GM12878 (cell line): ENCODE measurements around the gene AP1M2. TPM values are rescaled to one million over a fixed set of nuclear protein-coding genes. Genes with fewer than 3 reads are reported as not detected.

ENCODE experiments used
- ASH2L ChIP-seq: fragments of 300-600, 200-600 bp; sonication (generic); IDR thresholded peaks from 2 replicates; pipeline ENCODE4 v1.6.1; 2017; ENCODE audit warnings: low read depth, mild to moderate bottlenecking, borderline replicate concordance
- CBX3 ChIP-seq: fragments of 200-600 bp; sonication (generic); IDR thresholded peaks from 2 replicates; pipeline ENCODE4 v1.6.1; 2016; ENCODE audit warnings: low read depth, borderline replicate concordance
- CHD2 ChIP-seq: IDR thresholded peaks from 2 replicates; pipeline ENCODE4 v1.6.1; 2011; ENCODE audit warnings: low read depth, low read length, improper control_type of control experiment, borderline replicate concordance
- FOXK2 ChIP-seq: fragments of 450-650 bp; IDR thresholded peaks from 2 replicates; pipeline ENCODE4 v1.6.1; 2017; ENCODE audit warnings: mild to moderate bottlenecking, moderate library complexity
- KAT2A ChIP-seq: conservative IDR thresholded peaks from 2 replicates; pipeline ENCODE4 v1.6.1; 2011; ENCODE audit warnings: low read depth, low read length; ENCODE audit not compliant: control insufficient read depth
- MEF2B ChIP-seq: fragments of 450-650 bp; IDR thresholded peaks from 2 replicates; pipeline ENCODE4 v1.6.1; 2018; ENCODE audit warnings: mild to moderate bottlenecking, moderate library complexity; ENCODE audit not compliant: partially characterized antibody, poor library complexity, severe bottlenecking
- POLR2AphosphoS2 ChIP-seq: IDR thresholded peaks from 2 replicates; pipeline ENCODE4 v1.6.1; 2011; ENCODE audit warnings: low read depth, mild to moderate bottlenecking, low read length, improper control_type of control experiment, moderate library complexity
- RUNX3 ChIP-seq: IDR thresholded peaks from 2 replicates; pipeline ENCODE4 v1.6.1; 2012; ENCODE audit warnings: low read length, inconsistent platforms
- SMAD5 ChIP-seq: IDR thresholded peaks from 2 replicates; pipeline ENCODE4 v1.6.1; 2016; ENCODE audit warnings: antibody characterized with exemption, low read depth
- SMC3 ChIP-seq: IDR thresholded peaks from 2 replicates; pipeline ENCODE4 v1.6.1; 2011; ENCODE audit warnings: low read length, improper control_type of control experiment, borderline replicate concordance
- SREBF2 ChIP-seq: IDR thresholded peaks from 2 replicates; pipeline ENCODE4 v1.6.1; 2012; ENCODE audit warnings: mild to moderate bottlenecking, low read length
- STAT1 ChIP-seq: fragments of 450-650 bp; conservative IDR thresholded peaks from 2 replicates; pipeline ENCODE4 v1.6.1; 2014; ENCODE audit warnings: antibody characterized with exemption, mild to moderate bottlenecking
- SUZ12 ChIP-seq: fragments of 200-600 bp; sonication (generic); IDR thresholded peaks from one replicate; pipeline ENCODE4 v1.6.1; 2018; ENCODE audit warnings: antibody characterized with exemption, mild to moderate bottlenecking; ENCODE audit not compliant: unreplicated experiment
- TBL1XR1 ChIP-seq: IDR thresholded peaks from 2 replicates; pipeline ENCODE4 v1.6.1; 2012; ENCODE audit warnings: low read depth, low read length, improper control_type of control experiment
- TCF3 ChIP-seq: IDR thresholded peaks from 2 replicates; pipeline ENCODE4 v1.6.1; 2012; ENCODE audit warnings: low read depth, mild to moderate bottlenecking, low read length, borderline replicate concordance; ENCODE audit not compliant: insufficient read depth
- WRNIP1 ChIP-seq: IDR thresholded peaks from 2 replicates; pipeline ENCODE4 v1.6.1; 2011; ENCODE audit warnings: low read depth, low read length, improper control_type of control experiment, borderline replicate concordance
- YY1 ChIP-seq: IDR thresholded peaks from 2 replicates; pipeline ENCODE4 v1.6.1; 2011; ENCODE audit warnings: low read depth, mild to moderate bottlenecking, low read length
- ZNF24 ChIP-seq: fragments of 450-650 bp; IDR thresholded peaks from 2 replicates; pipeline ENCODE4 v1.6.1; 2017; ENCODE audit warnings: antibody characterized with exemption, mild to moderate bottlenecking
- ZNF384 ChIP-seq: IDR thresholded peaks from 2 replicates; pipeline ENCODE4 v1.6.1; 2012; ENCODE audit warnings: low read depth, mild to moderate bottlenecking, low read length, improper control_type of control experiment, borderline replicate concordance
- polyA plus RNA-seq, 11 experiments: library from polyadenylated mRNA; depleted of rRNA in 4 of 11; unstranded in 6 of 11; stranded (reverse) in 5 of 11; fragments of >200 nt; fragmentation: Nextera tagmentation in 4 of 11; fragmentation: Illumina TruSeq in 1 of 11; extraction: Ambion mirVana in 4 of 11; extraction: Trizol in 1 of 11; gene quantifications; 1 replicate in 1 of 11; 2 replicates in 10 of 11; pipeline versions ENCODE4 v1.2.1 to v1.2.3, GENCODE V29; 2011 to 2016; ENCODE audit warnings: inconsistent platforms in 2 of 11, missing spikeins in 2 of 11, low read depth in 1 of 11
- total RNA-seq, 4 experiments: library from RNA; depleted of rRNA in 3 of 4; stranded (reverse); fragments of >200 nt in 3 of 4; fragmentation: Illumina TruSeq in 1 of 4; extraction: Trizol in 1 of 4; gene quantifications; 2 replicates each; pipeline versions ENCODE4 v1.2.1 to v1.2.3, GENCODE V29; 2013 to 2021
- TF ChIP-seq, protein P1 (sequence below): IDR thresholded peaks from 2 replicates; pipeline ENCODE4 v1.6.1; 2011; ENCODE audit warnings: borderline replicate concordance, low read depth, mild to moderate bottlenecking, moderate library complexity, mixed read lengths, low read length; ENCODE audit not compliant: insufficient read depth; ENCODE audit errors: extremely low read length
- TF ChIP-seq, protein P2 (sequence below): fragments of 450-650 bp; formaldehyde crosslinking; IDR thresholded peaks from 2 replicates; pipeline ENCODE4 v1.4.0; 2020; ENCODE audit warnings: mild to moderate bottlenecking, moderate library complexity
- TF ChIP-seq, protein P3 (sequence below): fragments of 450-650 bp; IDR thresholded peaks from 2 replicates; pipeline ENCODE4 v1.6.1; 2017; ENCODE audit warnings: mild to moderate bottlenecking, moderate library complexity
- TF ChIP-seq, protein P4 (sequence below): IDR thresholded peaks from 2 replicates; pipeline ENCODE4 v1.6.1; 2012; ENCODE audit warnings: low read depth, low read length, improper control_type of control experiment

AP1M2 gene
- total and polyA plus RNA-seq, 10 of the 15 experiments (the other 5 are each of a cell fraction or from before 2014, with no cell fraction given): 0.72 TPM; not detected in 9

DNA sequence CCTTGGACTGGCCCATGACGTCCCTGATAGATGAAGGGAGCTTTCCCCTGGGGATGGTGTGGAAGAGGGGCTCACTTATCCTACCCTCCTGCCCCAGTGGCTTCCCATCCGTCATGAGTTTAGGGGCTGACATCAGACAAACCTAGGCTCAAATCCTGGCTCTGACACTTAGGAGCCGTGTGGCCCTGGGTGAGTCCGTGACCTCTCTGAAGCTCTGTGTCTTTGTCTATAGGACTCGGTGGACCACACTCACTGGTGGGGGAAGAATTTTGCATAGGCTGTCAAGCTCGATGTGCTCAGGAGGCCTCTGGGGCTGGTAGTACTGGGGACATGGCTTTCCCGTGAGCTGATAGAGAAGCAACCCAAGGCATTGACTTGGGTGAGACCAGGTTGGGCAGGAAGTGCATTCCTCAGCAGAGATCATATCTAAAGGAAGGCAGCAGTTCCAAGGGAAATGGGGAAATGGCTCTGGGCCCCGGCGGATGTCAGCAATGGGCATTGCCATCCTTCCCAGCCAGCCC is 17.4 kb upstream of the AP1M2 start (continued):
- TF ChIP-seq POLR2AphosphoS2: no peak
- no peak for TF ChIP-seq CHD2
- TF ChIP-seq, protein P1, sequence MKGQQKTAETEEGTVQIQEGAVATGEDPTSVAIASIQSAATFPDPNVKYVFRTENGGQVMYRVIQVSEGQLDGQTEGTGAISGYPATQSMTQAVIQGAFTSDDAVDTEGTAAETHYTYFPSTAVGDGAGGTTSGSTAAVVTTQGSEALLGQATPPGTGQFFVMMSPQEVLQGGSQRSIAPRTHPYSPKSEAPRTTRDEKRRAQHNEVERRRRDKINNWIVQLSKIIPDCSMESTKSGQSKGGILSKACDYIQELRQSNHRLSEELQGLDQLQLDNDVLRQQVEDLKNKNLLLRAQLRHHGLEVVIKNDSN: no peak
- TF ChIP-seq, protein P2, sequence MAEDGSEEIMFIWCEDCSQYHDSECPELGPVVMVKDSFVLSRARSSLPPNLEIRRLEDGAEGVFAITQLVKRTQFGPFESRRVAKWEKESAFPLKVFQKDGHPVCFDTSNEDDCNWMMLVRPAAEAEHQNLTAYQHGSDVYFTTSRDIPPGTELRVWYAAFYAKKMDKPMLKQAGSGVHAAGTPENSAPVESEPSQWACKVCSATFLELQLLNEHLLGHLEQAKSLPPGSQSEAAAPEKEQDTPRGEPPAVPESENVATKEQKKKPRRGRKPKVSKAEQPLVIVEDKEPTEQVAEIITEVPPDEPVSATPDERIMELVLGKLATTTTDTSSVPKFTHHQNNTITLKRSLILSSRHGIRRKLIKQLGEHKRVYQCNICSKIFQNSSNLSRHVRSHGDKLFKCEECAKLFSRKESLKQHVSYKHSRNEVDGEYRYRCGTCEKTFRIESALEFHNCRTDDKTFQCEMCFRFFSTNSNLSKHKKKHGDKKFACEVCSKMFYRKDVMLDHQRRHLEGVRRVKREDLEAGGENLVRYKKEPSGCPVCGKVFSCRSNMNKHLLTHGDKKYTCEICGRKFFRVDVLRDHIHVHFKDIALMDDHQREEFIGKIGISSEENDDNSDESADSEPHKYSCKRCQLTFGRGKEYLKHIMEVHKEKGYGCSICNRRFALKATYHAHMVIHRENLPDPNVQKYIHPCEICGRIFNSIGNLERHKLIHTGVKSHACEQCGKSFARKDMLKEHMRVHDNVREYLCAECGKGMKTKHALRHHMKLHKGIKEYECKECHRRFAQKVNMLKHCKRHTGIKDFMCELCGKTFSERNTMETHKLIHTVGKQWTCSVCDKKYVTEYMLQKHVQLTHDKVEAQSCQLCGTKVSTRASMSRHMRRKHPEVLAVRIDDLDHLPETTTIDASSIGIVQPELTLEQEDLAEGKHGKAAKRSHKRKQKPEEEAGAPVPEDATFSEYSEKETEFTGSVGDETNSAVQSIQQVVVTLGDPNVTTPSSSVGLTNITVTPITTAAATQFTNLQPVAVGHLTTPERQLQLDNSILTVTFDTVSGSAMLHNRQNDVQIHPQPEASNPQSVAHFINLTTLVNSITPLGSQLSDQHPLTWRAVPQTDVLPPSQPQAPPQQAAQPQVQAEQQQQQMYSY (CRISPR knock-in tag): no peak
- TF ChIP-seq, protein P3, sequence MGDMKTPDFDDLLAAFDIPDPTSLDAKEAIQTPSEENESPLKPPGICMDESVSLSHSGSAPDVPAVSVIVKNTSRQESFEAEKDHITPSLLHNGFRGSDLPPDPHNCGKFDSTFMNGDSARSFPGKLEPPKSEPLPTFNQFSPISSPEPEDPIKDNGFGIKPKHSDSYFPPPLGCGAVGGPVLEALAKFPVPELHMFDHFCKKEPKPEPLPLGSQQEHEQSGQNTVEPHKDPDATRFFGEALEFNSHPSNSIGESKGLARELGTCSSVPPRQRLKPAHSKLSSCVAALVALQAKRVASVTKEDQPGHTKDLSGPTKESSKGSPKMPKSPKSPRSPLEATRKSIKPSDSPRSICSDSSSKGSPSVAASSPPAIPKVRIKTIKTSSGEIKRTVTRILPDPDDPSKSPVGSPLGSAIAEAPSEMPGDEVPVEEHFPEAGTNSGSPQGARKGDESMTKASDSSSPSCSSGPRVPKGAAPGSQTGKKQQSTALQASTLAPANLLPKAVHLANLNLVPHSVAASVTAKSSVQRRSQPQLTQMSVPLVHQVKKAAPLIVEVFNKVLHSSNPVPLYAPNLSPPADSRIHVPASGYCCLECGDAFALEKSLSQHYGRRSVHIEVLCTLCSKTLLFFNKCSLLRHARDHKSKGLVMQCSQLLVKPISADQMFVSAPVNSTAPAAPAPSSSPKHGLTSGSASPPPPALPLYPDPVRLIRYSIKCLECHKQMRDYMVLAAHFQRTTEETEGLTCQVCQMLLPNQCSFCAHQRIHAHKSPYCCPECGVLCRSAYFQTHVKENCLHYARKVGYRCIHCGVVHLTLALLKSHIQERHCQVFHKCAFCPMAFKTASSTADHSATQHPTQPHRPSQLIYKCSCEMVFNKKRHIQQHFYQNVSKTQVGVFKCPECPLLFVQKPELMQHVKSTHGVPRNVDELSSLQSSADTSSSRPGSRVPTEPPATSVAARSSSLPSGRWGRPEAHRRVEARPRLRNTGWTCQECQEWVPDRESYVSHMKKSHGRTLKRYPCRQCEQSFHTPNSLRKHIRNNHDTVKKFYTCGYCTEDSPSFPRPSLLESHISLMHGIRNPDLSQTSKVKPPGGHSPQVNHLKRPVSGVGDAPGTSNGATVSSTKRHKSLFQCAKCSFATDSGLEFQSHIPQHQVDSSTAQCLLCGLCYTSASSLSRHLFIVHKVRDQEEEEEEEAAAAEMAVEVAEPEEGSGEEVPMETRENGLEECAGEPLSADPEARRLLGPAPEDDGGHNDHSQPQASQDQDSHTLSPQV: no peak
- TF ChIP-seq WRNIP1: no peak
- no peak for TF ChIP-seq KAT2A
- no peak for TF ChIP-seq SMC3
- TF ChIP-seq YY1: no peak
- TF ChIP-seq RUNX3: no peak
- TF ChIP-seq SUZ12: no peak
- TF ChIP-seq, protein P4, sequence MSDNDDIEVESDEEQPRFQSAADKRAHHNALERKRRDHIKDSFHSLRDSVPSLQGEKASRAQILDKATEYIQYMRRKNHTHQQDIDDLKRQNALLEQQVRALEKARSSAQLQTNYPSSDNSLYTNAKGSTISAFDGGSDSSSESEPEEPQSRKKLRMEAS: no peak
- no peak for TF ChIP-seq STAT1
- TF ChIP-seq TBL1XR1: no peak
- TF ChIP-seq ZNF24: no peak
- TF ChIP-seq CBX3: no peak
- no peak for TF ChIP-seq TCF3
- no peak; the same call in 1 of the 2 replicates for TF ChIP-seq SMAD5
- no peak for TF ChIP-seq FOXK2
- no peak for TF ChIP-seq ASH2L
- TF ChIP-seq SREBF2: no peak
- TF ChIP-seq ZNF384: no peak
- TF ChIP-seq MEF2B: peak; percentile 90
